Neural progenitor cell (in vitro differentiated cells): Measurements from ENCODE around the gene CDH13.

Experiments used
- CTCF ChIP-seq: fragments of 200-600 bp; sonication (generic); IDR thresholded peaks from 2 replicates; pipeline ENCODE4 v1.5.1; 2017; ENCODE audit warnings: antibody characterized with exemption, mild to moderate bottlenecking
- EZH2 ChIP-seq: fragments of 200-600 bp; sonication (generic); IDR thresholded peaks from 2 replicates; pipeline ENCODE4 v1.6.1; 2017; ENCODE audit warnings: antibody characterized with exemption, mild to moderate bottlenecking, moderate library complexity

GRCh38 chr16:83743720-83744119 is 1117.0 kb downstream of the CDH13 start:
- TF ChIP-seq CTCF (no peak), EZH2 (no peak)
